Measurements from ENCODE around the gene UBL3.

- TF ChIP-seq, protein P1, sequence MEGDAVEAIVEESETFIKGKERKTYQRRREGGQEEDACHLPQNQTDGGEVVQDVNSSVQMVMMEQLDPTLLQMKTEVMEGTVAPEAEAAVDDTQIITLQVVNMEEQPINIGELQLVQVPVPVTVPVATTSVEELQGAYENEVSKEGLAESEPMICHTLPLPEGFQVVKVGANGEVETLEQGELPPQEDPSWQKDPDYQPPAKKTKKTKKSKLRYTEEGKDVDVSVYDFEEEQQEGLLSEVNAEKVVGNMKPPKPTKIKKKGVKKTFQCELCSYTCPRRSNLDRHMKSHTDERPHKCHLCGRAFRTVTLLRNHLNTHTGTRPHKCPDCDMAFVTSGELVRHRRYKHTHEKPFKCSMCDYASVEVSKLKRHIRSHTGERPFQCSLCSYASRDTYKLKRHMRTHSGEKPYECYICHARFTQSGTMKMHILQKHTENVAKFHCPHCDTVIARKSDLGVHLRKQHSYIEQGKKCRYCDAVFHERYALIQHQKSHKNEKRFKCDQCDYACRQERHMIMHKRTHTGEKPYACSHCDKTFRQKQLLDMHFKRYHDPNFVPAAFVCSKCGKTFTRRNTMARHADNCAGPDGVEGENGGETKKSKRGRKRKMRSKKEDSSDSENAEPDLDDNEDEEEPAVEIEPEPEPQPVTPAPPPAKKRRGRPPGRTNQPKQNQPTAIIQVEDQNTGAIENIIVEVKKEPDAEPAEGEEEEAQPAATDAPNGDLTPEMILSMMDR (IDR thresholded peaks at IDR 0.05), result no peak
- no peak for TF ChIP-seq POLR2A (IDR thresholded peaks at IDR 0.05)
Observed at GRCh38 chr13:29816715-29817114, 33.7 kb downstream of the UBL3 start.

All from tibial nerve (tissue), 3 donors.